Smooth muscle cell (in vitro differentiated cells): ENCODE measurements around the gene SUGCT. TPM values are rescaled to one million over a fixed set of nuclear protein-coding genes. Genes with fewer than 3 reads are reported as not detected.

Experiments used
- DNase-seq: peaks from one replicate; lab custom pipeline; 2025; ENCODE audit not compliant: unreplicated experiment; lab: John Stamatoyannopoulos, UW
- H2AFZ ChIP-seq: fragments of 200-600 bp; sonication (generic); 2 replicates; pipeline ENCODE4 v1.6.0; 2016; ENCODE audit warnings: antibody characterized with exemption, low read depth, mild to moderate bottlenecking
- H3F3A ChIP-seq: fragments of 200-600 bp; sonication (generic); 2 replicates; pipeline ENCODE4 v1.6.0; 2017; ENCODE audit warnings: antibody characterized with exemption, low read depth
- H3K27ac ChIP-seq: fragments of 200-600 bp; sonication (generic); 2 replicates; pipeline ENCODE4 v1.5.1; 2016; ENCODE audit warnings: low read depth, mild to moderate bottlenecking
- H3K27me3 ChIP-seq: fragments of 200-600 bp; sonication (generic); 2 replicates; pipeline ENCODE4 v1.6.1; 2016; ENCODE audit warnings: low read depth, mild to moderate bottlenecking
- H3K36me3 ChIP-seq: fragments of 200-600 bp; sonication (generic); 2 replicates; pipeline ENCODE4 v1.5.1; 2016; ENCODE audit warnings: low read depth
- H3K4me1 ChIP-seq: fragments of 200-600 bp; sonication (generic); 2 replicates; pipeline ENCODE4 v1.5.1; 2016; ENCODE audit warnings: low read depth
- H3K4me2 ChIP-seq: fragments of 200-600 bp; sonication (generic); 2 replicates; pipeline ENCODE4 v1.6.0; 2016; ENCODE audit warnings: mild to moderate bottlenecking
- H3K4me3 ChIP-seq: fragments of 200-600 bp; sonication (generic); 2 replicates; pipeline ENCODE4 v1.5.1; 2016; ENCODE audit warnings: mild to moderate bottlenecking
- H3K79me2 ChIP-seq: fragments of 200-600 bp; sonication (generic); 2 replicates; pipeline ENCODE4 v1.6.0; 2016; ENCODE audit warnings: low read depth, mild to moderate bottlenecking
- H3K9ac ChIP-seq: fragments of 200-600 bp; sonication (generic); 2 replicates; pipeline ENCODE4 v1.6.0; 2016; ENCODE audit warnings: low read depth
- H3K9me3 ChIP-seq: fragments of 200-600 bp; sonication (generic); replicated peaks from 2 replicates; pipeline ENCODE4 v1.5.1; 2016; ENCODE audit warnings: low read depth
- H4K20me1 ChIP-seq: fragments of 200-600 bp; sonication (generic); 2 replicates; pipeline ENCODE4 v1.6.0; 2016; ENCODE audit warnings: low read depth
- WGBS: methylation state at CpG from one replicate; pipeline ENCODE4 v1.1.7; 2016; ENCODE audit warnings: low lambda C conversion rate; 5-methylcytosine and 5-hydroxymethylcytosine counted together
- polyA plus RNA-seq: library from polyadenylated mRNA; unstranded; fragments of >200 nt; fragmentation: Nextera tagmentation; extraction: Ambion mirVana; gene quantifications from 2 replicates; pipeline ENCODE4 v1.2.1, GENCODE V29; 2016
- total RNA-seq: library from RNA; depleted of rRNA; stranded (reverse); fragments of >200 nt; gene quantifications from 2 replicates; pipeline ENCODE4 v1.2.3, GENCODE V29; 2014
- TF ChIP-seq, protein P1 (sequence below): fragments of 200-600 bp; sonication (generic); IDR thresholded peaks from 2 replicates; pipeline ENCODE4 v1.5.1; 2017; ENCODE audit warnings: borderline replicate concordance, mild to moderate bottlenecking, antibody characterized with exemption; ENCODE audit not compliant: insufficient read depth, poor library complexity, severe bottlenecking

The SUGCT gene
- total and polyA plus RNA-seq, 2 experiments from 2014 or later: 16.9 to 65.8 TPM

GRCh38 chr7:40219917-40220316 lies 85.1 kb downstream of the SUGCT start:
- no peak overlapping the region for H2AFZ ChIP-seq
- no peak for DNase-seq

GRCh38 chr7:40220421-40220911 lies 85.7 kb downstream of the SUGCT start:
- Histone ChIP-seq H3K9ac (peak overlapping the region; percentile 31), H4K20me1 (no peaks in the 10 kb centered on the region), H3K27ac (peak overlapping the region; percentile 89), H3K4me1 (peaks cover 18% of the 10 kb centered on the region), H3K4me3 (no peak overlapping the region), H3K9me3 (no peaks in the 10 kb centered on the region), H3K27me3 (no peaks in the 10 kb centered on the region), H3K36me3 (peaks cover 4% of the 10 kb centered on the region), H3F3A (peaks cover 18% of the 10 kb centered on the region), H3K79me2 (no peaks in the 10 kb centered on the region), H3K4me2 (peak overlapping the region; percentile 44), H2AFZ (no peak overlapping the region)
- TF ChIP-seq, protein P1, sequence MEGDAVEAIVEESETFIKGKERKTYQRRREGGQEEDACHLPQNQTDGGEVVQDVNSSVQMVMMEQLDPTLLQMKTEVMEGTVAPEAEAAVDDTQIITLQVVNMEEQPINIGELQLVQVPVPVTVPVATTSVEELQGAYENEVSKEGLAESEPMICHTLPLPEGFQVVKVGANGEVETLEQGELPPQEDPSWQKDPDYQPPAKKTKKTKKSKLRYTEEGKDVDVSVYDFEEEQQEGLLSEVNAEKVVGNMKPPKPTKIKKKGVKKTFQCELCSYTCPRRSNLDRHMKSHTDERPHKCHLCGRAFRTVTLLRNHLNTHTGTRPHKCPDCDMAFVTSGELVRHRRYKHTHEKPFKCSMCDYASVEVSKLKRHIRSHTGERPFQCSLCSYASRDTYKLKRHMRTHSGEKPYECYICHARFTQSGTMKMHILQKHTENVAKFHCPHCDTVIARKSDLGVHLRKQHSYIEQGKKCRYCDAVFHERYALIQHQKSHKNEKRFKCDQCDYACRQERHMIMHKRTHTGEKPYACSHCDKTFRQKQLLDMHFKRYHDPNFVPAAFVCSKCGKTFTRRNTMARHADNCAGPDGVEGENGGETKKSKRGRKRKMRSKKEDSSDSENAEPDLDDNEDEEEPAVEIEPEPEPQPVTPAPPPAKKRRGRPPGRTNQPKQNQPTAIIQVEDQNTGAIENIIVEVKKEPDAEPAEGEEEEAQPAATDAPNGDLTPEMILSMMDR: no peak
- no peak for DNase-seq

More at GRCh38 chr7:40219917-40220316, 85.1 kb downstream of the SUGCT start:
- no peaks in the 10 kb centered on the region for H3K79me2 ChIP-seq
- H3K36me3 ChIP-seq: peaks cover 4% of the 10 kb centered on the region
- H3K9ac ChIP-seq: peak overlapping the region; percentile 31
- H3K4me1 ChIP-seq: peaks cover 18% of the 10 kb centered on the region
- no peaks in the 10 kb centered on the region for H3K27me3 ChIP-seq
- H3K4me3 ChIP-seq: no peak overlapping the region
- TF ChIP-seq, protein P1: no peak
- H3F3A ChIP-seq: peaks cover 18% of the 10 kb centered on the region
- peak overlapping the region; percentile 89 for H3K27ac ChIP-seq
- H3K4me2 ChIP-seq: peak overlapping the region; percentile 44
- no peaks in the 10 kb centered on the region for H4K20me1 ChIP-seq
- no peaks in the 10 kb centered on the region for H3K9me3 ChIP-seq
- WGBS: 9% methylated on average over 2 of the region's 2 CpGs

DNA sequence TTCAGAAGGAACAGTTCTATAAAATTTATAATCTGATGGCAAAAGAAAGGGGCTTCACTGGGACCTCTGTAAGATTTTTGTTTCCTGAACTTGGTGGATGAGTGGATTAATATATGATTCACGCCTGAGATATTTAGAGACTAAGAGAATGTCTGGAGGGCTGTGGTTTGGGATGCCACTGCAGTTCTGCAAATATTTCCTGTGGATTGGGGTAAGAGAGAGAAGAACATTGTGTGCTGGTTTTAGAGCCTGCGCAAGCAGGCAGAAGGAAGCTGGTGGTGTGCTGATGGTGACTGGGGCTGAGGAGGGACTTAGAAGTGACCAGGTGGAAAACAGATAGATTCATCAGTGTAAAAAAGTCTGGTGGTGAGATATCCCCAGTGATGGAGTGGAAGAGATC lies 87.0 kb downstream of the SUGCT start:
- Histone ChIP-seq H3K36me3 (peaks cover 4% of the 10 kb centered on the region), H3F3A (peaks cover 18% of the 10 kb centered on the region), H3K4me1 (peaks cover 18% of the 10 kb centered on the region), H3K9ac (peak overlapping the region; percentile 60), H3K79me2 (no peaks in the 10 kb centered on the region), H3K27ac (peak overlapping the region; percentile 89), H3K27me3 (no peaks in the 10 kb centered on the region), H2AFZ (no peak overlapping the region), H3K4me3 (no peak overlapping the region), H3K4me2 (peak overlapping the region; percentile 32), H4K20me1 (no peaks in the 10 kb centered on the region), H3K9me3 (no peaks in the 10 kb centered on the region)
- DNase-seq: no peak
- TF ChIP-seq, protein P1: no peak
- 17% methylated on average over 2 of the region's 2 CpGs for WGBS

GRCh38 chr7:40223451-40224127 lies 88.8 kb downstream of the SUGCT start:
- H3K9ac ChIP-seq: peak overlapping the region; percentile 1
- peaks cover 18% of the 10 kb centered on the region for H3F3A ChIP-seq
- H3K27ac ChIP-seq: peak overlapping the region; percentile 61
- H3K4me2 ChIP-seq: no peak overlapping the region
- H3K27me3 ChIP-seq: no peaks in the 10 kb centered on the region
- WGBS: 77% methylated on average over 2 of the region's 2 CpGs
- no peak for DNase-seq
- TF ChIP-seq, protein P1: no peak
- H3K4me1 ChIP-seq: peaks cover 18% of the 10 kb centered on the region
- H4K20me1 ChIP-seq: no peaks in the 10 kb centered on the region
- H3K9me3 ChIP-seq: no peaks in the 10 kb centered on the region
- no peaks in the 10 kb centered on the region for H3K79me2 ChIP-seq
- H3K36me3 ChIP-seq: peaks cover under 1% of the 10 kb centered on the region
- no peak overlapping the region for H2AFZ ChIP-seq
- H3K4me3 ChIP-seq: no peak overlapping the region
